Measurements from ENCODE around the gene NEDD4L. TPM values are rescaled to one million over a fixed set of nuclear protein-coding genes. Genes with fewer than 3 reads are reported as not detected.

The NEDD4L gene
- total RNA-seq, 1 donor from 2014 or later, result 95.9 TPM

DNA sequence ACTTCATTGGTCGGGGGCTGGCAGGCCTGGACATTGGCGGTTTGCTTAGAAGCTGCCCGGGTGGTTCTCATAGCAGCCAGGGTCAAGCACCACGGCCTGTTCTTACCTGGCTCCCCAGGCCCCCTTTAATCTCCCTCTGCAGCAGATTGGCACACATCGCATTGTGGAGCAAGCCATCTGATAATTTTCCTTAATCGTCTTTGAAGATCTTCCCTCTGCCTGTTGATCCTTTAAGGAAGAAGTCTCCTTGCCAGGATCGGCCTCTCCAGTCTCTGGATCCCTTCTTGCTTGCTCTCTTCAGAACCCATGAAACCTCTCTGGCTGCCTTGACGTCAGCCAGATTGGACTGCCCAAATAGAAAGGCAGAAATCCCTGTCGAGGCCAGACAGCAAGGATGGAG is 75.8 kb downstream of the NEDD4L start:
- DNase-seq (ENCODE audit: low read depth), result no peak
- TF ChIP-seq, protein P1, sequence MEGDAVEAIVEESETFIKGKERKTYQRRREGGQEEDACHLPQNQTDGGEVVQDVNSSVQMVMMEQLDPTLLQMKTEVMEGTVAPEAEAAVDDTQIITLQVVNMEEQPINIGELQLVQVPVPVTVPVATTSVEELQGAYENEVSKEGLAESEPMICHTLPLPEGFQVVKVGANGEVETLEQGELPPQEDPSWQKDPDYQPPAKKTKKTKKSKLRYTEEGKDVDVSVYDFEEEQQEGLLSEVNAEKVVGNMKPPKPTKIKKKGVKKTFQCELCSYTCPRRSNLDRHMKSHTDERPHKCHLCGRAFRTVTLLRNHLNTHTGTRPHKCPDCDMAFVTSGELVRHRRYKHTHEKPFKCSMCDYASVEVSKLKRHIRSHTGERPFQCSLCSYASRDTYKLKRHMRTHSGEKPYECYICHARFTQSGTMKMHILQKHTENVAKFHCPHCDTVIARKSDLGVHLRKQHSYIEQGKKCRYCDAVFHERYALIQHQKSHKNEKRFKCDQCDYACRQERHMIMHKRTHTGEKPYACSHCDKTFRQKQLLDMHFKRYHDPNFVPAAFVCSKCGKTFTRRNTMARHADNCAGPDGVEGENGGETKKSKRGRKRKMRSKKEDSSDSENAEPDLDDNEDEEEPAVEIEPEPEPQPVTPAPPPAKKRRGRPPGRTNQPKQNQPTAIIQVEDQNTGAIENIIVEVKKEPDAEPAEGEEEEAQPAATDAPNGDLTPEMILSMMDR (conservative IDR thresholded peaks at IDR 0.05; ENCODE audit: low read depth, low read length), result no peak
- no peak overlapping the region for H3K4me3 ChIP-seq (ENCODE audit: low read depth, low read length)

DNA sequence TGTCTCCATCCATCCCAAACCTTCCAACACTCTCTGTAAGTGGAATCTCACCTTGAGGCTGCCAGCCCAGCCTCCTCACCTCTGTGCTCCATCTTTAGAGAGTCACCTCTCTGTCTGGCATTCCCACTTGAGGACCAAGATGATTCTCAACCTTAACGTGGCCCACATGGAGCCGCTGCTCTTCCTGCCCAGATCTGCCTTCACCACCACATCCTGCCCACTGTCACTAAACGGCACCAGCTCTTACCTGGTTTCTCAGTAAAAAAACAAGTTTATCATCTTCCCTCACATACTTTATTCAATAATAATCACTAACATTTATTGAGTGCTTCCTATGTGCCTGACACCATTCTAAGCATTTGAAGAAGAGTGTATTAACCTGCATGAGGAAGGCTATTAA is 80.4 kb downstream of the NEDD4L start:
- H3K4me3 ChIP-seq (ENCODE audit: low read depth, low read length), result no peak overlapping the region
- TF ChIP-seq, protein P1 (conservative IDR thresholded peaks at IDR 0.05; ENCODE audit: low read depth, low read length), result no peak
- DNase-seq (ENCODE audit: low read depth), result no peak

DNA sequence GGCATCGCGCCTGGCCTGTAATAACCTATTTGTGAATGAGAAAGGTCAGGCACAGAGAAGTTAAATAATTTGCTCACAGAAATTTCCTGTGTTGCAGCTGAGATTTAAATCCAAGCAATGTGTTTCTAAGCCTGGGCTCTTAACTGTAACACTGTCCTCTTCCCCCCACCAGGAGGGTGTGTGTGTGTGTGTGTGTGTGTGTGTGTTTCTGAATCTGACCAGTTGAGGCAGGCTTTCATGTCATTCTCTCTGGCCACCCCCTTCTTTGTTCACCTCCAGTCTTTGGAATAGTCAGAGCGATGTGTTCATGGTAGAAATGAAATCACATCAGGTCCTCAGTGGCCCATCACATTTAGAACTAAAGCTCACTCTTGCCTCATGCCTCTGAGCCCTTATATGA is 81.2 kb downstream of the NEDD4L start:
- no peak for DNase-seq (ENCODE audit: low read depth)
- TF ChIP-seq, protein P1 (conservative IDR thresholded peaks at IDR 0.05; ENCODE audit: low read depth, low read length), result peak; percentile 25
- no peak overlapping the region for H3K4me3 ChIP-seq (ENCODE audit: low read depth, low read length)

DNA sequence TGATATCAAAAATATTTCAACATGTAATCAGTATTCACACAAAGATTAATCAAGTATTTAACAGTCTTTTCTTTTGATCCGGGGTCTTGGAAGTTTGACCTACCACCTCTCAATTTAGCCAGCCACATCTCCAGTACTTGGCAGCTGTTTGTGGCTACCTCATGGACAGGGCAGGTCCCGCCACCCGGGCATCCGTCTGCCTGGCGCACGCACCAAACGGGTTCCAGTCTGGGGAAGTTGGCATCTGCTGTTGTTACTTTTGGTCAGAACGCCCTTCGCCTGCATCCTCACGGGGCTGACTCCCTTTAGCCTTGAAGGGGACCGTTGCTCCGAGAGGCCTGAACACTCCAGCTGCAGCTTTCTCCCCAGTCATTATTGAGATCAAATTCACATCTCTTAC is 81.7 kb downstream of the NEDD4L start:
- DNase-seq (ENCODE audit: low read depth), result no peak
- no peak overlapping the region for H3K4me3 ChIP-seq (ENCODE audit: low read depth, low read length)
- TF ChIP-seq, protein P1 (conservative IDR thresholded peaks at IDR 0.05; ENCODE audit: low read depth, low read length), result no peak

DNA sequence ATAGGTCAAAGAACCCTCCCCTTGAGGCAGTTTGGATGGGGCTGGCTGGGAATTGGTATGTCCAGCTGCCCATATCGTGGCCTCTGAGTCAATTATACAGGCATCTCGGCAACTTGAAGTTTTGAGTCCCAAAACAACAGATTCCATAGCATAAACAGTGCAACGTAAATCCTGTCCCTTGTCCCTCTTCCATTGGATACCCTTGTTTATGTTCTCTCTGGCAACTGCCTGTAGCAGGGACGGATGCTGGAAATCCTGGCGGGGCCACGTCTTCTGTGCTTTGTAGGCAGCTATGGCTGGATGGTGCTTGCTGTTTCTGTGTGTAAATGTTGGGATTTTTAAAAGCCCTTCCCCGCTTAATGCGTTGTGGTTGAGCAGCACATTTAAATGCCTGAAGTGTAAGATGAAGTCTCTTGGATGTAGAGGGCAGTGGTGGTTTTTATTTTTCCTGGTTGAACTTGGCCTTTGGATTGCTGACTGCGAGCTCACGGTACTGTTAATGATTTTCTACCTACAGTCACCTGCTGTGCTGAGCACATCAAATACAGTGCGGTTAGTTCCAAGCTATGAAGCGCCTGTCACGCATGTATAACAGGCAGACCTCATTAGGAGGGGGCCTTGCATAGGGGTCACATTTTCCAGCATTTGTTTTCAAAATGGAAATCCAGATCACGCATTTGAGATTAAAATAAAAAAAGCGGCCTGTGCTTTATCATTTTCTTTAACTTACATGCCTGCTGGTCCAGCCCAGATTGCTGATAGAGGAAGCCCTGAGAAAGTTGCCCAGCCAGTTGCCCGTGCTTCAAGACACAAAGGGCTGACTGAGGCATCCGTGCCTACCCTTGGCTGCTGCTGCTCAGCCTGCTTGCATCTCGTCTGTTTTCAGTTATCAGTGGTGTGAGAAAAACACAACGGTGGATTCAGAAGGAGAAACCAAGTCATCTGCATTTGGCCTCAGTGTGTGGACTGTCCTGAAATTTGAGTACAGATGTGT is 84.7 kb downstream of the NEDD4L start:
- TF ChIP-seq, protein P1 (conservative IDR thresholded peaks at IDR 0.05; ENCODE audit: low read depth, low read length), result peak; percentile 22
- peak overlapping the region; percentile 24 for H3K4me3 ChIP-seq (ENCODE audit: low read depth, low read length)
- peak; percentile 96 for DNase-seq (ENCODE audit: low read depth)

DNA sequence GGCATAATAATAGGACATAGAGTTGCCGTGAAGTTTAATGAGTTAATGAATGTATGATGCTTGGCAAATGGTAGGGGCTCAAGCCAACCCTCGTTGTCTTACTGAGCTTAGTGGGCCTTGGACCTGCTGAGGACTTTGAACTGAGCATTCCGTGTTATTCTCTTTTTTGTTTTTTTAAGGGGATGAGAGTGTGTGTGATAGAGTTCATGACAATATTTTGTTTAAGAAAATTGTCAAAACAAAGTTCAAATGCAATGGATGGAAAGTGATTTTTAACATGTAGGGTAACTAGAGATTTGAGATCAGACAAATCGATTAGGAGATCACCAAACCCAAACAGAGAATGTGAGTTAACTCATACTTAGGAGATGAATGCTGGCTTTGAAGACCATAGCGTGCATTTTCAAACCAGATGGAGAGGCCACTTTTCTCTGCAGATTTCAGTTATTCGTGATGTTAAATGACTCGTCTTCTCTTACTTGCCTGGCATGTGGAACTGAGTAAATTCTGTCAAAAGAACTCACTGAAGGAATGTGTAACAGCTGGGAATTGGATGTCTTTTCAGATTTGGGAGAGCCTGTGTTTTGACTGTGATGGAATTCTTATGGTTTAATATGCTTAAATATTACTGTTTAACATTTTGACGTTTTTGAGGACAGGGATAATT is 88.7 kb downstream of the NEDD4L start:
- H3K4me3 ChIP-seq (ENCODE audit: low read depth, low read length), result no peak overlapping the region
- TF ChIP-seq, protein P1 (conservative IDR thresholded peaks at IDR 0.05; ENCODE audit: low read depth, low read length), result no peak
- no peak for DNase-seq (ENCODE audit: low read depth)

Data from epithelial cell of proximal tubule (primary cell).